Vagina (tissue), 2 donors: ENCODE data around the gene PAX7.

Experiments used
- CTCF ChIP-seq, 3 experiments: fragments of 450-650 bp in 2 of 3; fragments of 200-600 bp in 1 of 3; sonication (generic) in 1 of 3; IDR thresholded peaks; one replicate each; pipeline ENCODE4 v1.5.1; 2017 to 2019; ENCODE audit warnings: antibody characterized with exemption in 3 of 3, mild to moderate bottlenecking in 2 of 3, moderate library complexity in 2 of 3
- POLR2A ChIP-seq, 2 donors: fragments of 450-650 bp; IDR thresholded peaks; one replicate each; pipeline ENCODE4 v1.6.1; 2017; ENCODE audit warnings: antibody characterized with exemption in 2 of 2, mild to moderate bottlenecking in 2 of 2, moderate library complexity in 2 of 2

- TF ChIP-seq CTCF (IDR thresholded peaks at IDR 0.05) (no peak), POLR2A (IDR thresholded peaks at IDR 0.05) (no peak)
These were observed 18.6 kb upstream of the PAX7 start for GRCh38 chr1:18612073-18612472.
